GM12878 (cell line): Measurements from ENCODE around the gene DGKE. TPM values are rescaled to one million over a fixed set of nuclear protein-coding genes. Genes with fewer than 3 reads are reported as not detected.

ENCODE experiments used
- ATAC-seq: fragments of 200-7000 bp; cut with Tn5 transposase; 3 replicates; pipeline ENCODE4 v1.9.1; 2020; ENCODE audit warnings: mild to moderate bottlenecking, moderate library complexity
- BruUV-seq: library from RNA; stranded (reverse); fragments of 400-500 nt; replicated peaks from 2 replicates; lab custom pipeline; 2021; lab: Mats Ljungman, UMichigan
- CTCF ChIA-PET: fragments of 300-600 bp; sonication (Branson Sonifier 250); formaldehyde crosslinking; extraction: SDS; loops from one replicate; lab custom pipeline; 2021; ENCODE audit warnings: inconsistent platforms; lab: Yijun Ruan, JAX
- POLR2A ChIA-PET: fragments of 350-600 bp; formaldehyde crosslinking; extraction: SDS; loops from one replicate; lab custom pipeline; 2021; ENCODE audit warnings: inconsistent platforms; lab: Charles Lee
- RAD21 ChIA-PET: fragments of 300-600 bp; sonication (Branson Sonifier 250); formaldehyde crosslinking; loops from one replicate; lab custom pipeline; 2023; ENCODE audit warnings: antibody characterized with exemption; ENCODE audit not compliant: unreplicated experiment; lab: Charles Lee
- SMC1A ChIA-PET: fragments of 300-600 bp; sonication (Branson Sonifier 250); formaldehyde crosslinking; loops from one replicate; lab custom pipeline; 2023; ENCODE audit not compliant: unreplicated experiment, uncharacterized antibody; lab: Charles Lee
- DNase-seq: peaks from one replicate; pipeline ENCODE4 v3.0.0-alpha.2; 2011; ENCODE audit warnings: low read depth, low spot score
- FAIRE-seq: peaks from 3 replicates; lab custom pipeline; 2011; peaks lifted over from hg19 to GRCh38; lab: Jason Lieb, UNC
- H2AFZ ChIP-seq: 2 replicates; pipeline ENCODE4 v1.6.0; 2011; ENCODE audit warnings: low read depth, low read length, control low read depth; ENCODE audit not compliant: control insufficient read depth
- H3K27ac ChIP-seq: 2 replicates; pipeline ENCODE4 v1.5.1; 2011; ENCODE audit warnings: control low read depth; ENCODE audit not compliant: control insufficient read depth, insufficient read depth
- H3K27me3 ChIP-seq, 2 experiments: replicated peaks in 1 of 2; 2 replicates each; pipeline versions ENCODE4 v1.6.0 to v1.6.1; 2011; ENCODE audit warnings: low read length in 1 of 2; ENCODE audit not compliant: control insufficient read depth in 2 of 2, insufficient read depth in 2 of 2
- H3K36me3 ChIP-seq, 2 experiments: 2 replicates each; pipeline ENCODE4 v1.5.1; 2011; ENCODE audit warnings: low read length in 1 of 2; ENCODE audit not compliant: control insufficient read depth in 2 of 2, insufficient read depth in 2 of 2
- H3K4me1 ChIP-seq: 2 replicates; pipeline ENCODE4 v1.6.1; 2011; ENCODE audit warnings: mild to moderate bottlenecking, low read length, moderate library complexity, mixed read lengths; ENCODE audit not compliant: control insufficient read depth, insufficient read depth
- H3K4me2 ChIP-seq: 2 replicates; pipeline ENCODE4 v1.6.0; 2011; ENCODE audit warnings: control low read depth; ENCODE audit not compliant: control insufficient read depth, insufficient read depth
- H3K4me3 ChIP-seq: fragments of 200-600 bp; sonication (generic); 2 replicates; pipeline ENCODE4 v1.5.1; 2016
- H3K79me2 ChIP-seq: 2 replicates; pipeline ENCODE4 v1.6.0; 2011; ENCODE audit warnings: low read length; ENCODE audit not compliant: control insufficient read depth, insufficient read depth
- H3K9ac ChIP-seq: 2 replicates; pipeline ENCODE4 v1.8.0; 2011; ENCODE audit warnings: low read length, control low read depth, mixed read lengths; ENCODE audit not compliant: control insufficient read depth, insufficient read depth
- H3K9me3 ChIP-seq: replicated peaks from 3 replicates; pipeline ENCODE4 v1.5.1; 2011; ENCODE audit warnings: mild to moderate bottlenecking, low read length; ENCODE audit not compliant: control insufficient read depth, insufficient read depth
- H4K20me1 ChIP-seq: 2 replicates; pipeline ENCODE4 v1.6.0; 2011; ENCODE audit not compliant: control insufficient read depth, insufficient read depth
- CHD1 ChIP-seq: IDR thresholded peaks from 2 replicates; pipeline ENCODE4 v1.6.1; 2012; ENCODE audit warnings: low read depth, low read length, improper control_type of control experiment
- ESRRA ChIP-seq: IDR thresholded peaks from 2 replicates; pipeline ENCODE4 v1.6.1; 2012; ENCODE audit warnings: mild to moderate bottlenecking, low read length, improper control_type of control experiment
- FOXK2 ChIP-seq: fragments of 450-650 bp; IDR thresholded peaks from 2 replicates; pipeline ENCODE4 v1.6.1; 2017; ENCODE audit warnings: mild to moderate bottlenecking, moderate library complexity
- MYB ChIP-seq: fragments of 150-350 bp; IDR thresholded peaks from 2 replicates; pipeline ENCODE4 v1.6.1; 2014; ENCODE audit warnings: mild to moderate bottlenecking, low read depth, low read length, borderline replicate concordance
- MYC ChIP-seq: IDR thresholded peaks from 2 replicates; pipeline ENCODE4 v1.6.1; 2011; ENCODE audit warnings: mild to moderate bottlenecking, low read length, moderate library complexity, inconsistent platforms; ENCODE audit not compliant: insufficient read depth, insufficient replicate concordance, insufficient read length, severe bottlenecking
- NKRF ChIP-seq: fragments of 450-650 bp; conservative IDR thresholded peaks from 2 replicates; pipeline ENCODE4 v1.6.1; 2017; ENCODE audit warnings: mild to moderate bottlenecking, moderate library complexity
- POU2F2 ChIP-seq: IDR thresholded peaks from 3 replicates; pipeline ENCODE4 v1.6.1; 2011; ENCODE audit warnings: low read depth, mild to moderate bottlenecking, low read length, borderline replicate concordance
- PRDM15 ChIP-seq: fragments of 450-650 bp; formaldehyde crosslinking; IDR thresholded peaks from 2 replicates; pipeline ENCODE4 v1.4.0; 2020; ENCODE audit warnings: mild to moderate bottlenecking, moderate library complexity
- RELA ChIP-seq: fragments of 450-650 bp; IDR thresholded peaks from 2 replicates; pipeline ENCODE4 v1.8.0; 2014; ENCODE audit warnings: borderline replicate concordance; ENCODE audit not compliant: partially characterized antibody
- SUPT20H ChIP-seq: IDR thresholded peaks from 2 replicates; pipeline ENCODE4 v1.6.1; 2011; ENCODE audit warnings: low read depth, mild to moderate bottlenecking, low read length, moderate library complexity, borderline replicate concordance; ENCODE audit not compliant: control insufficient read depth
- WRNIP1 ChIP-seq: IDR thresholded peaks from 2 replicates; pipeline ENCODE4 v1.6.1; 2011; ENCODE audit warnings: low read depth, low read length, improper control_type of control experiment, borderline replicate concordance
- YY1 ChIP-seq: IDR thresholded peaks from 2 replicates; pipeline ENCODE4 v1.6.1; 2011; ENCODE audit warnings: low read depth, mild to moderate bottlenecking, low read length
- ZSCAN29 ChIP-seq: fragments of 450-650 bp; IDR thresholded peaks from 2 replicates; pipeline ENCODE4 v1.6.1; 2017; ENCODE audit warnings: mild to moderate bottlenecking, moderate library complexity
- WGBS: methylation state at CpG from one replicate; pipeline ENCODE4 v1.1.6; 2016; ENCODE audit warnings: low lambda C conversion rate; ENCODE audit not compliant: insufficient replicate concordance, insufficient coverage; ENCODE audit errors: missing lambda C conversion rate; 5-methylcytosine and 5-hydroxymethylcytosine counted together
- in situ Hi-C: fragments of 300-500 bp; cut with MboI; formaldehyde crosslinking; loops from 9 replicates; pipeline ENCODE4 v1.14.3; 2018; ENCODE audit warnings: mixed read lengths
- intact Hi-C: fragments of 100-400 bp; cut with micrococcal nuclease; formaldehyde crosslinking; loops from one replicate; pipeline ENCODE4 v1.14.2; 2022; ENCODE audit not compliant: unreplicated experiment
- polyA plus RNA-seq, 11 experiments: library from polyadenylated mRNA; depleted of rRNA in 4 of 11; unstranded in 6 of 11; stranded (reverse) in 5 of 11; fragments of >200 nt; fragmentation: Nextera tagmentation in 4 of 11; fragmentation: Illumina TruSeq in 1 of 11; extraction: Ambion mirVana in 4 of 11; extraction: Trizol in 1 of 11; gene quantifications; 1 replicate in 1 of 11; 2 replicates in 10 of 11; pipeline versions ENCODE4 v1.2.1 to v1.2.3, GENCODE V29; 2011 to 2016; ENCODE audit warnings: inconsistent platforms in 2 of 11, missing spikeins in 2 of 11, low read depth in 1 of 11
- total RNA-seq, 4 experiments: library from RNA; depleted of rRNA in 3 of 4; stranded (reverse); fragments of >200 nt in 3 of 4; fragmentation: Illumina TruSeq in 1 of 4; extraction: Trizol in 1 of 4; gene quantifications; 2 replicates each; pipeline versions ENCODE4 v1.2.1 to v1.2.3, GENCODE V29; 2013 to 2021
- TF ChIP-seq, protein P1 (sequence below): fragments of 450-650 bp; IDR thresholded peaks from 2 replicates; pipeline ENCODE4 v1.6.1; 2018; ENCODE audit warnings: borderline replicate concordance, mild to moderate bottlenecking; ENCODE audit not compliant: partially characterized antibody

The DGKE gene
- total and polyA plus RNA-seq, 10 of the 15 experiments (the other 5 are each of a cell fraction or from before 2014, with no cell fraction given), result 2.8 to 18.0 (median 11.6) TPM

DNA sequence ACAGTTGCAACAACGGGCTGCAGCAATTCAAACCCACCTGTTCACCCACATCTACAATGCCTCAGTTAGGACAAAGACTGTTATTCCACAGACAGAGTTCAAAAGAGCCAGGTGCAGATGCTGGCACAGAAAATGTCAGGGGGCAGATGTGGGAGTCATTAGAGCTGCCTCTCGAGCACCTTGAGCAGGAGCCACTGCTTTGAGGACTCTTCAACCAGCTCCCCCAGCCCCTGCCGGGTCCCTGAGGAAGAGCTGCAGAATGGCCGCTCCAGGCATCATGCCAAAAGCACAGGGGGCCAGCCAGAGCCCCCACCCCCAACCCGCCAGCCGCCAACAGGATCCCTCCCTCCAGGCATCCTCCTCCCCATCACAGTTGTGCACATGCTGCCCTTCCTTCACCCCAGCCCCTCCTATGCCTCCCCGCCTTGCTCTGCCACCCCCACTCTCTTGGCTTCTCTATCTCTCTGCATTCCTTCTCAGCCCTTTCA lies 21.0 kb upstream of the DGKE start (continued):
- no peak for TF ChIP-seq ZSCAN29
- TF ChIP-seq NKRF, result no peak

- H3K4me2 ChIP-seq, result no peak overlapping the region
- H3K4me1 ChIP-seq, result no peaks in the 10 kb centered on the region
- no peak overlapping the region for H3K27ac ChIP-seq
- no peaks in the 10 kb centered on the region for H3K9me3 ChIP-seq
- no peaks in the 10 kb centered on the region for H3K36me3 ChIP-seq
- FAIRE-seq, result no peak
- no peaks in the 10 kb centered on the region for H3K79me2 ChIP-seq
- CTCF ChIA-PET, result interaction anchor here (0.9 to 13.1 kb wide), 4 partner anchors 11 to 127 kb away, joined by 3 to 184 read pairs (median 4); partner anchors contain the start of gene TRIM25
- no peak overlapping the region for H3K9ac ChIP-seq
- H4K20me1 ChIP-seq, result no peaks in the 10 kb centered on the region
- H2AFZ ChIP-seq, result no peak overlapping the region
- in situ Hi-C loops, result loop anchor here (5.0 kb wide), 1 partner anchor 122 kb away; no protein-coding TSS in a partner anchor
- RAD21 ChIA-PET, result no interaction called here
- 87% methylated on average over 6 of the region's 6 CpGs for WGBS
- TF ChIP-seq ESRRA, result no peak
- TF ChIP-seq PRDM15 (CRISPR knock-in tag), result no peak
- TF ChIP-seq, protein P1, sequence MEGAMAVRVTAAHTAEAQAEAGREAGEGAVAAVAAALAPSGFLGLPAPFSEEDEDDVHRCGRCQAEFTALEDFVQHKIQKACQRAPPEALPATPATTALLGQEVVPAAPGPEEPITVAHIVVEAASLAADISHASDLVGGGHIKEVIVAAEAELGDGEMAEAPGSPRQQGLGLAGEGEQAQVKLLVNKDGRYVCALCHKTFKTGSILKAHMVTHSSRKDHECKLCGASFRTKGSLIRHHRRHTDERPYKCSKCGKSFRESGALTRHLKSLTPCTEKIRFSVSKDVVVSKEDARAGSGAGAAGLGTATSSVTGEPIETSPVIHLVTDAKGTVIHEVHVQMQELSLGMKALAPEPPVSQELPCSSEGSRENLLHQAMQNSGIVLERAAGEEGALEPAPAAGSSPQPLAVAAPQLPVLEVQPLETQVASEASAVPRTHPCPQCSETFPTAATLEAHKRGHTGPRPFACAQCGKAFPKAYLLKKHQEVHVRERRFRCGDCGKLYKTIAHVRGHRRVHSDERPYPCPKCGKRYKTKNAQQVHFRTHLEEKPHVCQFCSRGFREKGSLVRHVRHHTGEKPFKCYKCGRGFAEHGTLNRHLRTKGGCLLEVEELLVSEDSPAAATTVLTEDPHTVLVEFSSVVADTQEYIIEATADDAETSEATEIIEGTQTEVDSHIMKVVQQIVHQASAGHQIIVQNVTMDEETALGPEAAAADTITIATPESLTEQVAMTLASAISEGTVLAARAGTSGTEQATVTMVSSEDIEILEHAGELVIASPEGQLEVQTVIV, result no peak
- TF ChIP-seq POU2F2, result no peak
- no peak for TF ChIP-seq SUPT20H
- no peak for TF ChIP-seq YY1
- TF ChIP-seq MYC, result no peak
- no peak for TF ChIP-seq FOXK2
- no peak for TF ChIP-seq WRNIP1
- TF ChIP-seq MYB, result no peak
- no peak for TF ChIP-seq RELA
- no peak for TF ChIP-seq CHD1
- TF ChIP-seq, all 136 proteins: peak for 0
- BruUV-seq, result no TSS peak
- DNase-seq (no peak), ATAC-seq (no peak)
- POLR2A ChIA-PET, result no interaction called here
- SMC1A ChIA-PET, result interaction anchor here (1.1 kb wide), 1 partner anchor 124 kb away, joined by 3 read pairs; no protein-coding TSS in a partner anchor
- no peak overlapping the region for H3K4me3 ChIP-seq
- no peaks in the 10 kb centered on the region for H3K27me3 ChIP-seq
- intact Hi-C loops, result no loop called here
Observed at GRCh38 chr17:56815711-56816110, 18.2 kb upstream of the DGKE start.
